SH-SY5Y (cell line): Measurements from ENCODE around the gene NRP1.
A peak's percentile ranks its signal among the peaks of the same experiment; 100 is the strongest.

Experiments used
- GATA2 ChIP-seq: IDR thresholded peaks from 2 replicates; pipeline ENCODE4 v1.6.1; 2011; ENCODE audit warnings: mild to moderate bottlenecking, low read depth, low read length
- GATA3 ChIP-seq: IDR thresholded peaks from 2 replicates; pipeline ENCODE4 v1.6.1; 2011; ENCODE audit warnings: low read depth, mild to moderate bottlenecking, low read length, moderate library complexity

DNA sequence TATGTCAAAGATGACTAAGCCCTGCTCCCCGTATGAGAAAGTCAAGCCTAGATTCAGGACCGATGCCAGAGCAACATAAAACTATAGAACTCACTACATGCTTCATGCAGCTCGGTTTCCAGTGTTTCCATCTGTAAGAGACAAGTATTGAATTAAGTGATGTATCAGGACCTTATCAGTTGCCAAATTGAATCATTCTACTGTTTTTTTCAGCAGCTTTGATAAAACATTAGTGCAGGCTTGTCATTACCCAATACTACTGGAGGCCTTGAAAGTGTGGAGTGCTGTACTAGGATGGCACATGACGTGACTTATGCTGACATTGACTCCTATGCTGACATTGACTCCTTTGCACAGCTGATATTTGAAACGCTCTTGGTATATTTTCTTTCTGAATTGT is 10.8 kb upstream of the NRP1 start:
- TF ChIP-seq GATA2 = peak; percentile 63
- TF ChIP-seq GATA3 = no peak
